NCI-H69 (cell line): ENCODE results near the gene NUDT7.

Experiments
- DNase-seq: peaks from one replicate; lab custom pipeline; 2025; lab: John Stamatoyannopoulos, UW

NUDT7 gene

DNA sequence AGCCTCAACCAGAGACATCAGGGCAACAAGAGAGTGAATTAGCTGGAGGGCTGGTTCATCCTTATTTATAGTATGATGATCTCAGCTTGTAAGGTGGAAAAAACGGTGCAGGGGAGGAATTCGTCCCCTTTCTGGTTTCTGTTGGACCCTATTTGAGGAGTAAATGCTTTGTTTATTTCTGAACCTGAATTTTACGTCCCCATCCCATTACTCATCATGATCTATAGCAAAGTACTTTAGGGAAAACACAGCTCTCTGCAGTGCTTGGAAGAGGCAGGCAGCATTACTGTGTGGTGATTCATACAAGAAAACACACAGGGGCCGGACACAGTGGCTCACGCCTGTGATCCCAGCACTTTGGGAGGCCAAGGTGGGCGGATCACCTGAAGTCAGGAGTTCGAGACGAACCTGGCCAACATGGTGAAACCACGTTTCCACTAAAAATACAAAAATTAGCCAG lies 58.1 kb downstream of the NUDT7 start:
- DNase-seq: no peak

- DNase-seq: no peak
These were observed 58.8 kb downstream of the NUDT7 start for GRCh38 chr16:77781091-77781490.

DNA sequence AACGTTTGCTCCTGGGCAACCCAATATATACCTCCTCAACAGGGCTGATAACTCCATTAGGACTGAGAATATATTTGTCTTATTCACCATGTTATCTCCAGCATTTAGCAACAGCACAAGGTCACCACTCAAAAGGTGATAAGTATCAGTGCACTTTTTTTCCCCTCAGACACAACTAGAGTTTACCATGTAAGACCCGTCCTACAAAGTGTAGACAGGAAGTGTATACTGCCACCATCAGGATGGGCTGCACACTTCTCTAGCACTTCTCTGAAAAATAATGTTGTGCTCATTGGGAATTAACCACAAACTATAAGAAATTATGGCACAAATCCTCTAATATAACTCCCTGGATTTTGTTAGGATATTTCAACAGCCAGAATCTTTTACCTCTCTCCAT lies 60.4 kb downstream of the NUDT7 start:
- no peak for DNase-seq

DNA sequence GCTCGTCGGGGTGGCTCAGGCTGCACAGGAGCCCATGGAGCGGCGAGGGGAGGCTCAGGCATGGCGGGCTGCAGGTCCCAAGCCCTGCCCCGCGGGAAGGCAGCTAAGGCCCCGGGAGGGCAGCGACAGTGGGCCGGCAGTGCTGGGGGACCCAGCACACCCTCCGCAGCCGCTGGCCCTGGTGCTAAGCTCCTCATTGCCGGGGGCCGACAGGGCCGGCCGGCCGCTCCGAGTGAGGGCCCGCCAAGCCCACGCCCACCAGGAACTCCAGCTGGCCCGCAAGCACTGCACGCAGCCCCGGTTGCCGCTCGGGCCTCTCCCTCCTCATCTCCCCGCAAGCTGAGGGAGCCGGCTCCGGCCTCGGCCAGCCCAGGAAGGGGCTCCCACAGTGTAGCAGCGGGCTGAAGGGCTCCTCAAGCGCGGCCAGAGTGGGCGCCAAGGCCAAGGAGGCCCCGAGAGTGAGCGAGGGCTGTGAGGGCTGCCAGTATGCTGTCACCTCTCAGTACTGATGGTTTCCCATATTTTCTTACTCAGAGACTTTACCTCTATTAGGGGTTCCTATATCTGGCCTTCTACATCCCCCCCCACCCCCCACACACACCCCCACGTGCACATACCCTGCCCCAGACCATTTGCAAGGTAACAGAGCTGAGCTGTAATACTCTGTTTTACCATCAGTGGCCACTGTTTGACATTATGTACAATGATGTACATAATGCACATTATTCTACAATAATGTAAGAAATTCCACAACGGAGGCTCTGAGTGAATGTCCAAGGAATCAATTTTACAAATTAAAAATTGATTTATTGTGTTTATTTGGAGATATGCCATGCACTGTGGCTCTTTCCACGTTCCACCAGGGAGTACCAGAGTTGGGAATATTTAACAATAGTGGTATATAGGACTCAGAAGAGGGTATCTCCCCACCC lies 62.4 kb downstream of the NUDT7 start:
- no peak for DNase-seq

- DNase-seq: no peak
These were observed 63.1 kb downstream of the NUDT7 start for GRCh38 chr16:77785373-77785764.

- DNase-seq: no peak
These were observed 64.0 kb downstream of the NUDT7 start for GRCh38 chr16:77786186-77786847.

DNA sequence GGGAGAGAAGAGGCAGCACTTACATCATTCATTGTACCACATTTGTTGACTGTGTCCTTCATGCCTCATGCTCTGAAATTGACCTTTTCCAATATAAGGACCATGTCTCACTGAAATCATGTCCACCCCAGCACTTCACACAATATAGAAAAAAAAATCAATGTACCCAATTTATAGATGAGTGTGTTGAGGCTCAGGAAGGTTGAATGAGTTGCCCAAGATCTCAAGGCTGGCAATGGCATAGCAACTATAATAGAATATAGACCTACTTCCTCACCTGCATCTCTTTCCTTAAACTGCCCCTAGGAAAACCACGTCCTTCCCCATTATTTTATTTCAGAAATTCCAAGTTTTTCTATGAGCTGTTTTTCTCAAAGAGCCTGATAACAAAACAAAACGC lies 65.1 kb downstream of the NUDT7 start:
- no peak for DNase-seq

- no peak for DNase-seq
These were observed 66.1 kb downstream of the NUDT7 start, which contains the start of gene VAT1L for GRCh38 chr16:77788181-77789084. Gene VAT1L, plus strand, starts transcription at chr16:77788564. Its CDS starts 119 bp downstream, at chr16:77788683.

GRCh38 chr16:77789085-77790008 lies 67.0 kb downstream of the NUDT7 start:
- no peak for DNase-seq

DNA sequence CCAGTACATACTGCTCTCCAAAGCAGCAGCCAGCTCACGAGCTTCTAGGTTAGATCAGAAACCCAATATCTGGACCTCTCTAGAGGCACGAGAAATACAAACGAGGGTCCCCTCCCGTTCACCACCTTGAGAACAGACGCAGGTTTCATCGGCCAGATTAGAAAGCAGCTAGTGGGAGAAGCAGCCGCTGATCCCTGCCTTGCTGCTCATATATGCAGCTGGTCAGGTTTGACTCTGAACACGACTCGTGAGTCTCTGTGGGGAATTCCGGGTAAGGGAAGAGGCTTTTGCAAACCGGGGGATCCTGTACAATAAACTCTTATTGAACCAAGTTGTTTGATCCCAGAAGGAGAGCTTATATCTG lies 67.7 kb downstream of the NUDT7 start:
- no peak for DNase-seq

DNA sequence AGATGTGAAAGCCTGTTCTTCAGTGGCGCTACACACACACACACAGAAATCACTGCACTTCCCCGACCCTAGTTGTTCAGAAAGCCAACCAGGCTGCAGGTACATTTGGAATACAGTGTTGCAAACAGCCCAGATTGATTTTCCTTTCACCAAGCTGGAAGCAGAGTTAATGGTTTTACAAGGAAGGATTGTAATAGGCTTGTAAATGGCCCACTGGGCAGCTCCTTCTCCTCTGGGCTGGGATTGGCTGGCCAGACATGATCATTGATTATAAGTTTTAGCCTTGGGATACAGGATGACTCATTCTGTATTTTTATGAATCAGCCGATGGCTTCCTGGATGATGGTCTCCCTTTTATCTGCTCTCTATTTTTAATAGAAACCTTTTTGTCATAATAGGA lies 68.6 kb downstream of the NUDT7 start:
- DNase-seq: no peak
